Measurements from ENCODE around the gene POTEJ.
A peak's percentile ranks its signal among the peaks of the same experiment; 100 is the strongest.
"Not testable (repeated sequence)": the region's sequence is repeated elsewhere in the genome, so short reads cannot be mapped to it uniquely, and the experiment has no call there.

Gene POTEJ

DNA sequence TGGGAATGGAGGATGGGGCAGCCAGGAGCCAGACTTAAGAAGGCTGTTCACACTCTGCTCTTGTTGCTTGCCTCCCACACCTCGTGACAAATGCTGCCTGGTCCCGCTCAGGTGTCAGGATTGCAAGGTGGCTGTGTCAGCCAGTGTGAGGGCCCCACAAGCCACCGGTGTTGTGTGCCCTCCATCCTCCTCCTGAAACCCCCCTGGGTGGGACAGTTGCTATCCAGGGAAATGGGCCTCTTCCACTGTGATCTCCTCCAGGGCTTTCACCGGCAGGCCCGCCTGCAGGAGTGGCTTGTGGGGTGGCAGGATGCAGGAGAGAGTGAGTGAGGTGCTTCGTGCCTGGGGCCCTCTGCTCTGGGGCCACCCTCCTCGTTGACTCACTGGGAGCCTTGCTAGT lies 28.3 kb upstream of the POTEJ start:
- not testable (repeated sequence) for H3K79me2 ChIP-seq (ENCODE audit: insufficient read depth, low read length); H3K36me3 ChIP-seq (ENCODE audit: insufficient read depth, low read length); H4K20me1 ChIP-seq (ENCODE audit: insufficient read depth, low read length); ATAC-seq (ENCODE audit: insufficient read depth, low read depth); H3K4me3 ChIP-seq (ENCODE audit: low read depth in 1 of 2, low read length in 2 of 2); H2AFZ ChIP-seq (ENCODE audit: low read depth, low read length); H3K9me3 ChIP-seq (ENCODE audit: insufficient read depth, low read length, severe bottlenecking); H3K4me2 ChIP-seq (ENCODE audit: insufficient read depth, low read length); H3K9ac ChIP-seq (ENCODE audit: low read depth, low read length); H3K27me3 ChIP-seq (ENCODE audit: insufficient read depth, low read length, poor library complexity); H3K27ac ChIP-seq (ENCODE audit: low read length); H3K4me1 ChIP-seq (ENCODE audit: insufficient read depth, low read length); DNase-seq

DNA sequence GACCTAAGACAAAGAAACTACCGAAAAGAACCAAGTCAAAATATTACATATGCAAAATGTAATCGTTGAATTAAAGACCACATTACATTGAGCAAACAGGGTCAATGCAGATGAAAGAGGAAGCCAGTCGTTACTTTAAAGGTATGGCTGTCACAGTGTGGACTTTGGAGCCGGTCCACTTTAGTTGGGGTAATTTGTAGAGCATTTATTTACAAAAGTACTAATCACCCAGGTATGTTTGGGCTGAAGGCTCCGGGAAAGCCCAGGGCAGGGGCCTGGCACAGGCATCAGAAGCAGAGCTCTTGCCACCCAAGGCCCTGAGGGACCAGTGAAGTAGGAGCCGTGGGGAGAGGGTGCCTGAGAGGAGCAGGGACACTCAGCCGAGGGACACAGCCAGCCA lies 27.7 kb upstream of the POTEJ start:
- H3K27me3 ChIP-seq (ENCODE audit: insufficient read depth, low read length, poor library complexity); H3K4me1 ChIP-seq (ENCODE audit: insufficient read depth, low read length); H3K9me3 ChIP-seq (ENCODE audit: insufficient read depth, low read length, severe bottlenecking); DNase-seq; H3K9ac ChIP-seq (ENCODE audit: low read depth, low read length); ATAC-seq (ENCODE audit: insufficient read depth, low read depth); H4K20me1 ChIP-seq (ENCODE audit: insufficient read depth, low read length); H3K79me2 ChIP-seq (ENCODE audit: insufficient read depth, low read length); H3K4me3 ChIP-seq (ENCODE audit: low read depth in 1 of 2, low read length in 2 of 2); H3K36me3 ChIP-seq (ENCODE audit: insufficient read depth, low read length); H2AFZ ChIP-seq (ENCODE audit: low read depth, low read length); H3K4me2 ChIP-seq (ENCODE audit: insufficient read depth, low read length); H3K27ac ChIP-seq (ENCODE audit: low read length): not testable (repeated sequence)

GRCh38 chr2:130584726-130585125 lies 26.5 kb upstream of the POTEJ start:
- not testable (repeated sequence) for H3K4me1 ChIP-seq (ENCODE audit: insufficient read depth, low read length); H3K9ac ChIP-seq (ENCODE audit: low read depth, low read length); H3K36me3 ChIP-seq (ENCODE audit: insufficient read depth, low read length); H4K20me1 ChIP-seq (ENCODE audit: insufficient read depth, low read length); H3K79me2 ChIP-seq (ENCODE audit: insufficient read depth, low read length); DNase-seq; H3K27me3 ChIP-seq (ENCODE audit: insufficient read depth, low read length, poor library complexity); H3K9me3 ChIP-seq (ENCODE audit: insufficient read depth, low read length, severe bottlenecking); H3K4me2 ChIP-seq (ENCODE audit: insufficient read depth, low read length); H3K27ac ChIP-seq (ENCODE audit: low read length); H2AFZ ChIP-seq (ENCODE audit: low read depth, low read length); H3K4me3 ChIP-seq (ENCODE audit: low read depth in 1 of 2, low read length in 2 of 2); ATAC-seq (ENCODE audit: insufficient read depth, low read depth)

GRCh38 chr2:130588688-130589458 lies 22.4 kb upstream of the POTEJ start:
- not testable (repeated sequence) for H4K20me1 ChIP-seq (ENCODE audit: insufficient read depth, low read length); H3K9me3 ChIP-seq (ENCODE audit: insufficient read depth, low read length, severe bottlenecking); H3K27me3 ChIP-seq (ENCODE audit: insufficient read depth, low read length, poor library complexity); H3K4me1 ChIP-seq (ENCODE audit: insufficient read depth, low read length); DNase-seq; H3K27ac ChIP-seq (ENCODE audit: low read length); H2AFZ ChIP-seq (ENCODE audit: low read depth, low read length); H3K79me2 ChIP-seq (ENCODE audit: insufficient read depth, low read length); H3K4me2 ChIP-seq (ENCODE audit: insufficient read depth, low read length); H3K4me3 ChIP-seq (ENCODE audit: low read depth in 1 of 2, low read length in 2 of 2); H3K9ac ChIP-seq (ENCODE audit: low read depth, low read length); H3K36me3 ChIP-seq (ENCODE audit: insufficient read depth, low read length)
- ATAC-seq (ENCODE audit: insufficient read depth, low read depth): peak; percentile 73

- H3K27me3 ChIP-seq (ENCODE audit: insufficient read depth, low read length, poor library complexity); H3K4me3 ChIP-seq (ENCODE audit: low read depth in 1 of 2, low read length in 2 of 2); H3K79me2 ChIP-seq (ENCODE audit: insufficient read depth, low read length); H3K9ac ChIP-seq (ENCODE audit: low read depth, low read length); H3K9me3 ChIP-seq (ENCODE audit: insufficient read depth, low read length, severe bottlenecking); H2AFZ ChIP-seq (ENCODE audit: low read depth, low read length); DNase-seq; ATAC-seq (ENCODE audit: insufficient read depth, low read depth); H3K4me1 ChIP-seq (ENCODE audit: insufficient read depth, low read length); H3K36me3 ChIP-seq (ENCODE audit: insufficient read depth, low read length); H3K27ac ChIP-seq (ENCODE audit: low read length); H4K20me1 ChIP-seq (ENCODE audit: insufficient read depth, low read length); H3K4me2 ChIP-seq (ENCODE audit: insufficient read depth, low read length): not testable (repeated sequence)
These were observed 20.9 kb upstream of the POTEJ start for GRCh38 chr2:130590170-130590841.

DNA sequence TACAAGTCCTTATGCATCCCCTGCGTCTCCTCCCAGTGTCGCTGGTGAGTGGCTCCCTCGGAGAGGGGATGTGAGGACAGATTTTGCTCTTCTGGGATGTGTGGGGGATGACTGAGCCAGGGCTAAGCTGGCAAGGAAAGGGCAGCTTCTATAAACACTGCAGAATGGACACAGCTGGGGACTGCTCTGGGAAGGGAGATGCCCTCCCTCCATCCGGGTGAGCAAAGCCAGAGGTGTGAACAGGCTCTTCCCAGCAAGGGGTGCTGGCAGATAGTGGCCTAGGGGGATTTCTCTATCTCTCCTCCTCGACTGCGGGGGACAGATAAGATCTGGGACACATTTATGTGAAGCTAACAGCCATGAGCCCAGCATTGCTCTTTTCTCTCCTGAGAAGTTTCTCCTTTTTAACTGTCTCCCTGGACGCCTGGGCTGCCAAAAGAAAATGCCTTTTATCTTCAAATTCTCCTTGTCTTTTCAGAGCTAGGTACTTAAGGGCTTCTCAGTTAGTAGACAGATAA lies 20.3 kb upstream of the POTEJ start:
- not testable (repeated sequence) for H2AFZ ChIP-seq (ENCODE audit: low read depth, low read length); H3K4me3 ChIP-seq (ENCODE audit: low read depth in 1 of 2, low read length in 2 of 2); H3K79me2 ChIP-seq (ENCODE audit: insufficient read depth, low read length); H3K27me3 ChIP-seq (ENCODE audit: insufficient read depth, low read length, poor library complexity); H3K36me3 ChIP-seq (ENCODE audit: insufficient read depth, low read length); H3K27ac ChIP-seq (ENCODE audit: low read length); H3K4me2 ChIP-seq (ENCODE audit: insufficient read depth, low read length); ATAC-seq (ENCODE audit: insufficient read depth, low read depth); H3K9me3 ChIP-seq (ENCODE audit: insufficient read depth, low read length, severe bottlenecking); H4K20me1 ChIP-seq (ENCODE audit: insufficient read depth, low read length); DNase-seq; H3K9ac ChIP-seq (ENCODE audit: low read depth, low read length); H3K4me1 ChIP-seq (ENCODE audit: insufficient read depth, low read length)

- not testable (repeated sequence) for H3K36me3 ChIP-seq (ENCODE audit: insufficient read depth, low read length); H3K9me3 ChIP-seq (ENCODE audit: insufficient read depth, low read length, severe bottlenecking); DNase-seq; ATAC-seq (ENCODE audit: insufficient read depth, low read depth); H3K4me2 ChIP-seq (ENCODE audit: insufficient read depth, low read length); H2AFZ ChIP-seq (ENCODE audit: low read depth, low read length); H3K27ac ChIP-seq (ENCODE audit: low read length); H3K79me2 ChIP-seq (ENCODE audit: insufficient read depth, low read length); H3K4me1 ChIP-seq (ENCODE audit: insufficient read depth, low read length); H3K27me3 ChIP-seq (ENCODE audit: insufficient read depth, low read length, poor library complexity); H3K4me3 ChIP-seq (ENCODE audit: low read depth in 1 of 2, low read length in 2 of 2); H4K20me1 ChIP-seq (ENCODE audit: insufficient read depth, low read length); H3K9ac ChIP-seq (ENCODE audit: low read depth, low read length)
These were observed 18.3 kb upstream of the POTEJ start for GRCh38 chr2:130592791-130593414.

GRCh38 chr2:130594011-130594410 lies 17.2 kb upstream of the POTEJ start:
- H3K79me2 ChIP-seq (ENCODE audit: insufficient read depth, low read length); H2AFZ ChIP-seq (ENCODE audit: low read depth, low read length); ATAC-seq (ENCODE audit: insufficient read depth, low read depth): not testable (repeated sequence)

More at GRCh38 chr2:130594011-130594410, 17.2 kb upstream of the POTEJ start:
- not testable (repeated sequence) for H3K9me3 ChIP-seq (ENCODE audit: insufficient read depth, low read length, severe bottlenecking); H3K27me3 ChIP-seq (ENCODE audit: insufficient read depth, low read length, poor library complexity); H3K4me1 ChIP-seq (ENCODE audit: insufficient read depth, low read length); H4K20me1 ChIP-seq (ENCODE audit: insufficient read depth, low read length); H3K9ac ChIP-seq (ENCODE audit: low read depth, low read length); H3K27ac ChIP-seq (ENCODE audit: low read length); H3K36me3 ChIP-seq (ENCODE audit: insufficient read depth, low read length); DNase-seq; H3K4me3 ChIP-seq (ENCODE audit: low read depth in 1 of 2, low read length in 2 of 2); H3K4me2 ChIP-seq (ENCODE audit: insufficient read depth, low read length)

All from DND-41 (cell line).